B cell (primary cell): Measurements from ENCODE around the gene DDX10.

Source experiments
- CTCF ChIP-seq: fragments of 200-600 bp; IDR thresholded peaks from one replicate; pipeline ENCODE4 v1.8.0; 2022; ENCODE audit warnings: antibody characterized with exemption, mild to moderate bottlenecking
- EZH2 ChIP-seq: IDR thresholded peaks from 2 replicates; pipeline ENCODE4 v1.6.1; 2012; ENCODE audit warnings: borderline replicate concordance, low read depth, mild to moderate bottlenecking, moderate library complexity, low read length; ENCODE audit not compliant: insufficient read depth, poor library complexity, severe bottlenecking

GRCh38 chr11:108647701-108648527, 17.0 kb upstream of the DDX10 start:
- peak; percentile 71 for TF ChIP-seq CTCF
- no peak for TF ChIP-seq EZH2
